Measurements from ENCODE around the gene ZMYM2. TPM values are rescaled to one million over a fixed set of nuclear protein-coding genes. Genes with fewer than 3 reads are reported as not detected.

Gene ZMYM2
- total and polyA plus RNA-seq, 2 of the 13 experiments (the other 11 are each of a cell fraction or from before 2014, with no cell fraction given): 22.4 to 40.8 TPM

DNA sequence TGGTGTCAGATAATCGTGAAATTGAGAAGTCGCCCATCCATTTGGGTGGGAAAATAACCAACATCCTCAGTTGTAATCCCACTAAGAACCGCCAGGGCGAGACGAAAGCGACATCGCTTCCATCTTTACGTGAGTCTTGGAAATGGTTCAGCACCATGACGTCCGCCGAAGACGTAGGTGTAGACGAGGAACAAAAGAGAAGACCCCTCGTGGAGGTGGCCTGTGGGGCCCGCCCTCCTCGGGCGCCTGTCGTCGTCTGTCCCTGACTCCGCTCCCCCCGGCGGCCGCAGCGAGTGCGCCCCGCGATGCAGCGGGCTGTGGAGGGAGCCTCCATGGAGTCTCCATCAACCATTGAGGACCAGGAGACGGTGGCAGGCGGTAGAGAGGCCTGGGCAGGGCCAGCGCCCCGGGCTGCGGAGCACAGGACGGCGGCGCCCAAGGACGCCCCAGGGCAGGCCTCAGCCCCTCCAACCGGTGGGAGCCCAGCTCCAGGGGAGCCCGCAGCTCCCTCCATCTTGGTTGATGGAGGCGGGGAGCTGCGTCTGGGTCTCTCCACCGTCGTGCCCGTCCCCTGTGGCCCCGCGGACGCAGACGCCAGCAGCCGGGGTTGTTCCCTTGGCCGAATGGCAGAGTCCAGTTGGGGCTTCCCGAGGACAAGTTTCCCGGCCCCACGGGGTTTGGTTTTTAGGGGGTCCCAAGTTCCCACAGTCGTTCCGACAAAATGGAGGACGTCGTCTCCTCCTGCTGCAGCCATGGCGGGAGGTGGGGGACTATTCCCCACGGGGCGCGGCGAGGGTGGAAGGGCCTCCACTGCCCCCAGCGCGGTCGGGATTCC lies 990 bp upstream of the ZMYM2 start:
- no peak overlapping the region for H2AFZ ChIP-seq (ENCODE audit: low read length)
- H3K79me2 ChIP-seq (ENCODE audit: insufficient read depth, low read length): peaks cover 27% of the 10 kb centered on the region
- DNase-seq (ENCODE audit: low spot score) (no peak), FAIRE-seq (no peak), ATAC-seq (no peak)
- H3K27ac ChIP-seq (ENCODE audit: extremely low read length, insufficient read depth, low read length): no peak overlapping the region
- intact Hi-C loops (cut with micrococcal nuclease; ENCODE audit: unreplicated experiment) (loop anchor here (5.0 kb wide), 1 partner anchor 175 kb away; the partner anchor contains the start of gene PSPC1), in situ Hi-C loops (cut with HindIII; ENCODE audit: extremely low pct_ligation_motif_present, low pct_unique_long_range_greater_than_20kb) (no loop called here)
- H3K9me3 ChIP-seq (ENCODE audit: low read length): no peaks in the 10 kb centered on the region
- CTCF ChIA-PET (ENCODE audit: low intra/inter-chr PET ratio, low total read pairs): no interaction called here
- H3K4me2 ChIP-seq (ENCODE audit: low read depth, low read length): peak overlapping the region; percentile 61
- TF ChIP-seq ZNF790 (CRISPR knock-in tag; IDR thresholded peaks at IDR 0.05; ENCODE audit: borderline replicate concordance) (peak; percentile 11; the same call in 1 of the 2 replicates), PRMT3 (CRISPR knock-in tag; IDR thresholded peaks at IDR 0.05; ENCODE audit: borderline replicate concordance, low read depth) (no peak), FOXJ3 (CRISPR knock-in tag; IDR thresholded peaks at IDR 0.05; ENCODE audit: borderline replicate concordance) (no peak), ZNF614 (CRISPR knock-in tag; IDR thresholded peaks at IDR 0.05; ENCODE audit: borderline replicate concordance) (no peak), ZNF547 (CRISPR knock-in tag; IDR thresholded peaks at IDR 0.05) (no peak), AGO2 (optimal IDR thresholded peaks at IDR 0.05; ENCODE audit: low read depth, low read length) (peak; percentile 44), HNRNPK (IDR thresholded peaks at IDR 0.05; ENCODE audit: low read depth, low read length, poor library complexity, severe bottlenecking) (no peak)
- TF ChIP-seq, protein P1, sequence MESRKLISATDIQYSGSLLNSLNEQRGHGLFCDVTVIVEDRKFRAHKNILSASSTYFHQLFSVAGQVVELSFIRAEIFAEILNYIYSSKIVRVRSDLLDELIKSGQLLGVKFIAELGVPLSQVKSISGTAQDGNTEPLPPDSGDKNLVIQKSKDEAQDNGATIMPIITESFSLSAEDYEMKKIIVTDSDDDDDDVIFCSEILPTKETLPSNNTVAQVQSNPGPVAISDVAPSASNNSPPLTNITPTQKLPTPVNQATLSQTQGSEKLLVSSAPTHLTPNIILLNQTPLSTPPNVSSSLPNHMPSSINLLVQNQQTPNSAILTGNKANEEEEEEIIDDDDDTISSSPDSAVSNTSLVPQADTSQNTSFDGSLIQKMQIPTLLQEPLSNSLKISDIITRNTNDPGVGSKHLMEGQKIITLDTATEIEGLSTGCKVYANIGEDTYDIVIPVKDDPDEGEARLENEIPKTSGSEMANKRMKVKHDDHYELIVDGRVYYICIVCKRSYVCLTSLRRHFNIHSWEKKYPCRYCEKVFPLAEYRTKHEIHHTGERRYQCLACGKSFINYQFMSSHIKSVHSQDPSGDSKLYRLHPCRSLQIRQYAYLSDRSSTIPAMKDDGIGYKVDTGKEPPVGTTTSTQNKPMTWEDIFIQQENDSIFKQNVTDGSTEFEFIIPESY (CRISPR knock-in tag; IDR thresholded peaks at IDR 0.05): peak; percentile 8; the same call in 1 of the 2 replicates
- WGBS (ENCODE audit: low lambda C conversion rate): 96% methylated on average over 28 of the region's 65 CpGs
- H4K20me1 ChIP-seq (ENCODE audit: insufficient read depth, low read length): peaks cover 21% of the 10 kb centered on the region
- H3K4me1 ChIP-seq (ENCODE audit: insufficient read depth, low read length): peaks cover 21% of the 10 kb centered on the region
- H3K36me3 ChIP-seq (replicated peaks in 1 of 2; ENCODE audit: control insufficient read depth in 1 of 2, insufficient read depth in 2 of 2, low read length in 2 of 2): peaks cover 0 to 8% of the 10 kb centered on the region in 2 experiments; a peak in 1 of 5 replicates
- peak overlapping the region; percentile 42 to 97 (median 96); a peak in 4 of 6 replicates for H3K4me3 ChIP-seq (replicated peaks in 1 of 3; ENCODE audit: insufficient read depth in 1 of 3, low read depth in 2 of 3, low read length in 3 of 3)
- peak overlapping the region; percentile 76 for H3K9ac ChIP-seq (ENCODE audit: insufficient read depth, low read depth, low read length)
- POLR2A ChIA-PET: no interaction called here
- BruUV-seq (replicated peaks): TSS peak; percentile 91
- H3K27me3 ChIP-seq (ENCODE audit: control insufficient read depth in 1 of 2, insufficient read depth in 2 of 2, low read length in 2 of 2): no peaks in the 10 kb centered on the region; a peak in 2 of 5 replicates
